CD4-positive, alpha-beta T cell treated with Interleukin-12 subunit alpha and Interleukin-12 subunit beta, for 1 hour (primary cell): Measurements from ENCODE around the gene KLHDC8A.
"Not testable (repeated sequence)": the region's sequence is repeated elsewhere in the genome, so short reads cannot be mapped to it uniquely, and the experiment has no call there.

ENCODE experiments used
- DNase-seq: peaks from one replicate; pipeline ENCODE4 v3.0.0-alpha.2; 2020

Gene KLHDC8A

DNA sequence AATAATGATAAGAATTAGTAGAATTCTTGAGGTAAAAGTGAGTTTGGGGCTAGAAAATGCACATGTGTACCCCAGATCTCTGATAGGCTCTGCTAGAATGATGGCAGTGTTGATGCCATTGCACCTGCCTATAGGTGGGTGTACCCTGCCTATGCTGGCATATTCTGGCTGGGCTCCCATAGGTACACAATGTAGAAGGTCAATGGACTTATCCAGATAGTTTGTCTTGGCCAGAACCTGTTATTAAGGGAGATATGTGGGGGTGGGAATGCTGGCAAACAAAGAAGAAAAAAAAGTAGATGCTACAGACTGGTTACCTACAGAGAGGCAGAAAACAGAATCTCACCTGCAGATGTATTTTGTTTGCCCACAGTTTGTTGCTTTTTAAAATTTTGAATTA, 14.1 kb upstream of the KLHDC8A start:
- DNase-seq: no peak

- no peak for DNase-seq
Observed at GRCh38 chr1:205369701-205370123, 13.0 kb upstream of the KLHDC8A start.

DNA sequence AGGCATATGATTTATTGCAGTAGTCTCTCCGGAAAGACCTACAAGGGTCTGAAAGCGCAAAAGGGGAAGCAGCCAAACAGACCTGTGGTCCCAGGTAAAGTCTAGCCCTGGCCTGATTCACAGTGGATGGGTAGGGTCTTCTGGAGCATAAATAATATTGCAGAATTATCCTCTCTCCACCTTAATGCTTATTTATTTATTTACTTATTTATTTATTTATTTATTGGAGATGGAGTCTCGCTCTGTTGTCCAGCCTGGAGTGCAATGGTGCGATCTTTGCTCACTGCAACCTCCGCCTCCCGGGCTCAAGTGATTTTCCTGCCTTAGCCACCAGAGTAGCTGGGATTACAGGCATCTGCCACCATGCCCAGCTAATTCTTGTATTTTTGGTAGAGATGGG, 11.8 kb upstream of the KLHDC8A start:
- no peak for DNase-seq

- no peak for DNase-seq
Observed at GRCh38 chr1:205365945-205366463, 9.3 kb upstream of the KLHDC8A start.

DNA sequence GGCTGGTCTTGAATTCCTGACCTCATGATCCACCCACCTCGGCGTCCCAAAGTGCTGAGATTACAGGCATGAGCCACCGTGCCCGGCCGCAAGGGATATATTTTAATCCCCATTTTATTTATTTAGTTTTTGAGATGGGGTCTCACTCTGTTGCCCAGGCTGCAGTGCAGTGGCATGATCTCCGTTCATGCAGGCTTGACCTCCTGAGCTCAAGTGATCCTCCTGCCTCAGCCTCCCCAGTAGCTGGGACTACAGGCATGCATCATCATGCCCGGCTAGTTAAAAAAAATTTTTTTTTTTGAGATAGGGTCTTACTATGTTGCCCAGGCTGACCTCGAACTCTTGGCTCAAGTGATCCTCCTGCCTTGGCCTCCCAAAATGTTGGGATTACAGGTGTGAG, 8.4 kb upstream of the KLHDC8A start:
- DNase-seq: not testable (repeated sequence)

GRCh38 chr1:205360891-205361290, 4.2 kb upstream of the KLHDC8A start:
- DNase-seq: no peak

DNA sequence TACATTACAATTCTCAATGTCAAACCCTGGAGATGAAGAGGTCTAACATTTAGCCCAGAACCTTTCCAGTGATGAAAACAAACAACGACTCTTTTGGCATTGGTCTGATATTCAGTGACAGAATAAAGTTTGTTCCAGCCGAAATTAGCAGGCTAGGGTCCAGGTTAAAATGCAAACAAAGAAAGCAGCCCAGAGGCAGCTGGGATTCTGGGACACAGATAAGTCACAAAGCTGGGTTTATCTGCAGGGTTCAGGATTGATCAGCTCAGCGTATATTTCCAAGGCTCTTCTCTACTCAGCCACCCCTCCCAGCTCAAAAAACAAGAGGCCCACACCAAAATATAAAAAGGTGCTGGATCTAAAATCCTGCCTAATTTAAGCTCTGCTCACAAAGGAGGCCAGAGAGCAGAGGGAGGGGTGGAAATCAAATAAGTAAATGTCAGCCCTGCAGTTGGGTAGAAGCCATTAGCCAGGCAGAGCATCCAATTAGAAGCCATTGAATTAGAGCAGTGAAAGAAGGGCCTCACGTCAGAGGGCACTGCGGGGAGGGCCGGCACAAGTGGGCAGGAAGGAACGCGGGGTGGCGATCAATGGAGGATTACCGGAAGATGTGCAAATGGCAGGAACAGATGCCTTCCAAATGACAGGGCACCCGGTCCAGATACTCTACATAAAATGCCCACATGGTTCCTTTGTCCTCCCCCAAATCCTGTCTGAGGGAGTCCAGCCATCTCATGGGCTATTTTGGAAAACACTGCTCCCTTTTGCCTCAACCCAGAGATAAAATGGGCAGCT, 3.2 kb upstream of the KLHDC8A start:
- no peak for DNase-seq

- DNase-seq: no peak
Observed at GRCh38 chr1:205358579-205358978, 1.9 kb upstream of the KLHDC8A start.

- DNase-seq: no peak
Observed at GRCh38 chr1:205357567-205357966, 845 bp upstream of the KLHDC8A start.

DNA sequence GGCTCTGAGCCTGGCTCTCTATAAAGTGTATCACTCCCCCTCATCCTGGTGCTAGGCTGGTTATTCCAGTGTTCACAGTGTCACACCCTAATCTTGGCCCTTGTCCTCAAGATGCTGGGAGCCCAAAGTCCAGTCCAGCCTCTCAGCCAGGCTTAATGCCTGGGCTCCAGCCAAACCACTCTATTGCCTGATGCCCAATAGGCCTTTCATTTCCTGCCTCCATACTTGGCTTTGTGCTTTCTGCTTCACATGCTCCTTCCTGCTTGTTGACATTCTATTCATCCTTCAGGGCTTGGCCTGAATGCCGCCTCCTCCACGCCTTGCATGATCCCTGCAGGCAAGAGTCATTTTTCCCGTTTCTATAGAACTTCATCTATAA, 1.7 kb downstream of the KLHDC8A start:
- no peak for DNase-seq

- DNase-seq: peak; percentile 69
Observed at GRCh38 chr1:205354259-205355074, 2.3 kb downstream of the KLHDC8A start.

DNA sequence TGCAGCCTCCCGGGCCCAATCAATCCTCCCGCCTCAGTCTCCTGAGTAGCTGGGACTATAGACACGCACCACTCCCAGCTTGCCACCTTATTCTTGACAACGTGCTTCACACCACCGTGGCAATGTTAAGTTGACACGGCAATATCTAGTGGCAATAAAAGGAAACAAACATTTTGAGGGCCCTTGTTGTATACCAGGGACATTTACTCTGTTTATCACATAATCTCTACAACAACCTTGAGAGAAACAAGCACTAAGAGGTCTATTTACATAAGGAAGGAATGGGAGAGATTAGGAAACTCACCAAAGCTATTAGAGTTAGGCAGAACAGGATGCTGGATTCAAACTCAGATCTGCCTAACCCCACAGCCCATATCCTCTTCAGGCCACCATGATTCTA, 3.1 kb downstream of the KLHDC8A start:
- DNase-seq: no peak

DNA sequence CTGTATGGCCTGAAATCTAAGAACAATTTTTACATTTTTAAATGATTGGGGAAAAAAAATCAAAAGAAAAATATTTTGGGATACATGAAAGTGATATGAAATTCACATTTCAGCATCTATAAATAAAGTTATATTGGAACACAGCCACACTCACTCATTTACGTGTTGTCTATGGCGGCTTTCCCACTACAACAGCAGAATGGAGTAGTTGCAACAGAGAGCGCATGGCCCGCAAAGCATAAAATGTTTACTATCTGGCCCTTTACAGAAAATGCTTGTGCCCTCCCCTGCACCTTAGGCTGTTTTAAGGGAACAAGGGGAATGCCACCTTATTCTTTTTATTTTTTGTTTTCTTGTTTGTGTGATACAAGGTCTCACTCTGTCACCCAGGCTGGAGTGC, 3.5 kb downstream of the KLHDC8A start:
- no peak for DNase-seq

- no peak for DNase-seq
Observed at GRCh38 chr1:205351984-205352713, 4.6 kb downstream of the KLHDC8A start.

DNA sequence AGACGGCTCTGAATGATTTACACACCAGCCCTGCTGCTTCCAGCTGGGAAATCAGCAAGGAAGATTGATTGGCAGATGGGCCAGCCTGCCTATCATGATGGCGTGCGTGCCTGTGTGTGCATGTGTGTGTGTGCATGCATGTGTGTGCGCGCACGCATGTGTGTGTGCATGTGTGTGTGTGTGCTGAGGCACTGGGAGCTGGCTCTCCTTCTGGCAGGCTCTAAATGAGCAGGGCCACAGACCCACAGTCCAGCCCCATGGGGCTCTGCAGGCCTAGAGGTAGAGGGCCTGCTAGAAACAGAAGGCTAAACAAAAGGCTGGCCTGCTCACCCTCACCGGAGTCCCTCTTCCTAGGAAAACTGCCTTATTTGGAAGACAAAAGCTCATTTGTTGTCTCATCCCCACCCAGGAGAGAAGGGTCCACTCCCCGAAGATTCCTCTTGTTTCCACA, 6.0 kb downstream of the KLHDC8A start:
- no peak for DNase-seq

DNA sequence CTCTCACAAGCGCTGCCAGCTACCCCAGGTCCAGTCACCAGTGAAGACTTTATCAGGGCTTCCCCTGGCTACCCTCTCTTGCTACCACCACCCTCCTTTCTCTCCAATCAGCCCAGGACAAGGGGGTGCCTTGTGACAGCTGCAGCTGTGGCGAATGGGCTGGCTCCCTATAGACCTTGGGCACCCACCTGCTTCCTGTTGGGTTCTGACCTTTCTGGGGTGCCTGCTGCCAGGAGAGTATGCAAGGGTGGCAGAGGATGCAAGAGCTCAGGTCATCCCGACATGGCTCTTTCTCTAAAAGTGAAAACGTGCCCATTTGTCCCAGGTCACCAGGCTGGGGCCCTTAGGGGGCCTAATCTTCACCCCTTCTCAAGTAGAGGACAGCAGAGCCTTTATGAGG, 6.6 kb downstream of the KLHDC8A start:
- no peak for DNase-seq

DNA sequence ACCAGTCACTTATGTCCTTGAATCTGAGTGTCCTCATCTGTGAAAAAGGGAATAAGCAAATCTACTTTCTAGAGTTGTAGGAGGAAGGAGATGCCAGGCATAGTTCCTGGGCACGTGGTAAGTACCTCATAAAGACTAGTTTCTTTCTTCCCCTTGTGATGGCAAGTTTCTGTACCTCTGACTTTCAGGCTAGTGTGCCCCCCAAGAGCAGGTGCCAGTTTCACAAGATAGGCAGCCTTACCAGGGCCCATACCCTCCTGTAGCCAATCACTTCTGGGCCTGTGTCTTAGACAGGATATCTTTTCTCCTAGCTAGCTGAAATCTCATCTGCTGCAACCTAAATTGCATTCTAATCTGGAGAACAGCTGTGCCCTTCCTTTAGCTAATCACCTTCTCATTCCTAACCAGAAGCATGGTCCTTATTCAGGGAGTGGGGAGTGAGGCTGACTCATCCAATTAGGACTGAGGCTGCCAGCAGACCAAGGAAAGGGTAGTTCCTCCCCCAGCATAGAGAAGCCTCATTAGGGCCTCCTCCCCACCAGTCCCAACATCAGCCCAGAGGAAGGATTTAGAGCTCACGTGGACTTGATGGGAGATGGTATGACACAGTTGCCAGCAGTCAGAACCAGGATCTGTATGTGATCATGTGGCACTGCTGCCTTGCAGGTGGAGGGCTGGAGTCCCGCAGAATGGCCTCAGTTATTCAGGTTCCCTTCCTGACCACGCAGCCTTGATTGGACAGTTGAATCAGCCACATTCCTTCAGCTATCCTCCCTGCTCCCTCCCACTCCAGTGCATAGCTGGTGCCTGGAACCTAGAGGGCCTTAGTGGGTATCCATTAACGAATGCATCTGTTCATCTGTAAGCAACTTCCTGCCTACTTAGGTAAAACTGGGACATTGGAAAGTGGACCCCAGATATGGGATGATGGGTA, 7.9 kb downstream of the KLHDC8A start:
- no peak for DNase-seq

DNA sequence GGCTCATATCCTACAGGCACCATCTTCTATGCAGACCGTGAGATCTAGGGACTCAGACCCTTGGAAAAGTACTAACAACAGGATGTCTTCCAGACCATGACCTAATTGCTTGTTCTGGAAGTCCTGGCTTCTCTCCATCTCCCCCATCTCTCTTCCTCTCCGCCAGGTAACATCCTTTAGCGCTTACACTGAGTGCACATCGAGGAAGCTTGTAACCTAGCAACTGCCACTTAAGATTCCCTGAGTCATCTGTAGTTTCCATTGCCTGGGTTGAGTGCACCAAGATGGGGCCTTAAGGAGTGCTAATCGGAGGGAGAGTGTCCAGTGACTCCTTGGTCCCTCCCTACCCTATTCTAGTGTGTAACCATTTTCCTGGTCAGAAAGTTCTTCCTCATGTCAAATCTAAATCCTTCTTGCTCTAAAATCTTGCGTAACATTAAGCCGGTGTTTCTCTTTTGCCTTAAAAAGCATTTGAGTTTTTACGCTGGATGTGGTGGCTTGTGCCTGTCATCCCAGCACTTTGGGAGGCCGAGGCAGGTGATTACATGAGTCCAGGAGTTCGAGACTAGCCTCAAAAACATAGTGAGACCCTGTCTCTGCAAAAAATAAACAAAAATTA, 9.7 kb downstream of the KLHDC8A start:
- no peak for DNase-seq

DNA sequence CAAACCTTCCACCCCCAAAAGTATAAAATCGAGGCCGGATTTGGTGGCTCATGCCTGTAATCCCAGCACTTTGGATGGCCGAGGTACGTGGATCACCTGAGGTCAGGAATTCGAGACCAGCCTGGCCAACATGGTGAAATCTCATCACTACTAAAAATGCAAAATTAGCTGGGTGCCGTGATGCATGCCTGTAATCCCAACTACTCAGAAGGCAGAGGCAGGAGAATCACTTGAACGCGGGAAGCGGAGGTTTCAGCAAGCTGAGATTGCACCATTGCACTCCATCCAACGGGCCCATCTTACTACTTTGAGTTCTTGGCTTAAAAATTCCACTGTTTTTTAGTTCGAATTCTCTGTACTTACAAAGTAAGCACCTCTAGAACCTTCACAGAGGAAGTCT, 11.0 kb downstream of the KLHDC8A start:
- DNase-seq: no peak

- DNase-seq: peak; percentile 26
Observed at GRCh38 chr1:205344066-205344928, 12.4 kb downstream of the KLHDC8A start.
